ENCODE data around the gene TCTN2.

The TCTN2 gene

GRCh38 chr12:123676616-123677320 lies 5.9 kb downstream of the TCTN2 start:
- no peak overlapping the region for H3K9ac ChIP-seq (ENCODE audit: low read depth, low read length)
- no peaks in the 10 kb centered on the region for H3K79me2 ChIP-seq (ENCODE audit: insufficient read depth, low read length)
- H2AFZ ChIP-seq (ENCODE audit: low read depth, low read length), result no peak overlapping the region
- no peak overlapping the region for H3K27ac ChIP-seq (ENCODE audit: low read length)
- no peaks in the 10 kb centered on the region for H3K9me3 ChIP-seq (ENCODE audit: insufficient read depth, low read length, severe bottlenecking)
- H3K4me1 ChIP-seq (ENCODE audit: insufficient read depth, low read length), result peaks cover 6% of the 10 kb centered on the region
- no peak for DNase-seq
- H3K4me2 ChIP-seq (ENCODE audit: insufficient read depth, low read length), result no peak overlapping the region
- no peaks in the 10 kb centered on the region for H4K20me1 ChIP-seq (ENCODE audit: insufficient read depth, low read length)
- no peak overlapping the region for H3K4me3 ChIP-seq (ENCODE audit: low read depth in 1 of 2, low read length in 2 of 2)
- no peak for ATAC-seq (ENCODE audit: insufficient read depth, low read depth)
- H3K36me3 ChIP-seq (ENCODE audit: insufficient read depth, low read length), result peaks cover 7% of the 10 kb centered on the region; the same call in 1 of the 2 replicates
- TF ChIP-seq CTCF (IDR thresholded peaks at IDR 0.05; ENCODE audit: borderline replicate concordance, extremely low read depth, low read length, poor library complexity, severe bottlenecking) (no peak), EZH2 (IDR thresholded peaks at IDR 0.05; ENCODE audit: borderline replicate concordance, low read depth, low read length, severe bottlenecking) (no peak)
- H3K27me3 ChIP-seq (ENCODE audit: insufficient read depth, low read length, poor library complexity), result no peaks in the 10 kb centered on the region

- Histone ChIP-seq H3K4me3 (ENCODE audit: low read depth in 1 of 2, low read length in 2 of 2) (no peak overlapping the region), H2AFZ (ENCODE audit: low read depth, low read length) (no peak overlapping the region), H3K9ac (ENCODE audit: low read depth, low read length) (no peak overlapping the region), H3K4me1 (ENCODE audit: insufficient read depth, low read length) (no peaks in the 10 kb centered on the region), H3K36me3 (ENCODE audit: insufficient read depth, low read length) (peaks cover 7% of the 10 kb centered on the region; the same call in 1 of the 2 replicates), H3K79me2 (ENCODE audit: insufficient read depth, low read length) (no peaks in the 10 kb centered on the region), H3K27ac (ENCODE audit: low read length) (no peak overlapping the region), H4K20me1 (ENCODE audit: insufficient read depth, low read length) (no peaks in the 10 kb centered on the region), H3K27me3 (ENCODE audit: insufficient read depth, low read length, poor library complexity) (no peaks in the 10 kb centered on the region), H3K9me3 (ENCODE audit: insufficient read depth, low read length, severe bottlenecking) (no peaks in the 10 kb centered on the region), H3K4me2 (ENCODE audit: insufficient read depth, low read length) (no peak overlapping the region)
- TF ChIP-seq CTCF (IDR thresholded peaks at IDR 0.05; ENCODE audit: borderline replicate concordance, extremely low read depth, low read length, poor library complexity, severe bottlenecking) (no peak), EZH2 (IDR thresholded peaks at IDR 0.05; ENCODE audit: borderline replicate concordance, low read depth, low read length, severe bottlenecking) (no peak)
- ATAC-seq (ENCODE audit: insufficient read depth, low read depth) (no peak), DNase-seq (no peak)
Measured at GRCh38 chr12:123678981-123679380, 8.1 kb downstream of the TCTN2 start.

- no peaks in the 10 kb centered on the region for H3K79me2 ChIP-seq (ENCODE audit: insufficient read depth, low read length)
- no peak for TF ChIP-seq CTCF (IDR thresholded peaks at IDR 0.05; ENCODE audit: borderline replicate concordance, extremely low read depth, low read length, poor library complexity, severe bottlenecking)
- no peak for TF ChIP-seq EZH2 (IDR thresholded peaks at IDR 0.05; ENCODE audit: borderline replicate concordance, low read depth, low read length, severe bottlenecking)
- no peak overlapping the region for H3K27ac ChIP-seq (ENCODE audit: low read length)
- H2AFZ ChIP-seq (ENCODE audit: low read depth, low read length), result no peak overlapping the region
- no peak for ATAC-seq (ENCODE audit: insufficient read depth, low read depth)
- H3K9me3 ChIP-seq (ENCODE audit: insufficient read depth, low read length, severe bottlenecking), result no peaks in the 10 kb centered on the region
- no peak overlapping the region for H3K9ac ChIP-seq (ENCODE audit: low read depth, low read length)
- DNase-seq, result no peak
- no peaks in the 10 kb centered on the region for H3K4me1 ChIP-seq (ENCODE audit: insufficient read depth, low read length)
- H3K4me2 ChIP-seq (ENCODE audit: insufficient read depth, low read length), result no peak overlapping the region
- H3K36me3 ChIP-seq (ENCODE audit: insufficient read depth, low read length), result peaks cover 6% of the 10 kb centered on the region; the same call in 1 of the 2 replicates
- H3K27me3 ChIP-seq (ENCODE audit: insufficient read depth, low read length, poor library complexity), result no peaks in the 10 kb centered on the region
- H4K20me1 ChIP-seq (ENCODE audit: insufficient read depth, low read length), result no peaks in the 10 kb centered on the region
- H3K4me3 ChIP-seq (ENCODE audit: low read depth in 1 of 2, low read length in 2 of 2), result no peak overlapping the region
Measured at GRCh38 chr12:123681605-123682004, 10.7 kb downstream of the TCTN2 start.

Data from DND-41 (cell line).